A549 (cell line): ENCODE measurements around the gene TCF7L1.

Experiments
- CBX8 ChIP-seq: fragments of 200-600 bp; sonication (generic); IDR thresholded peaks from 2 replicates; pipeline ENCODE4 v1.6.1; 2016
- CHD2 ChIP-seq: fragments of 150-350 bp; IDR thresholded peaks from 2 replicates; pipeline ENCODE4 v1.6.1; 2014; ENCODE audit warnings: low read length; ENCODE audit not compliant: partially characterized antibody
- EP300 ChIP-seq, 2 experiments: fragments of >200 bp; sonication (Bioruptor Twin); formaldehyde crosslinking; IDR thresholded peaks; 2 replicates in 1 of 2; 3 replicates in 1 of 2; pipeline ENCODE4 v1.6.1; 2016 to 2017
- KDM5A ChIP-seq: fragments of 200-600 bp; sonication (generic); IDR thresholded peaks from 2 replicates; pipeline ENCODE4 v1.6.1; 2016; ENCODE audit warnings: antibody characterized with exemption, mild to moderate bottlenecking
- POLR2A ChIP-seq: IDR thresholded peaks from 2 replicates; pipeline ENCODE4 v1.6.1; 2012; ENCODE audit warnings: mild to moderate bottlenecking, low read length
- POLR2AphosphoS2 ChIP-seq: conservative IDR thresholded peaks from 2 replicates; pipeline ENCODE4 v1.6.1; 2012; ENCODE audit warnings: low read length, improper control_type of control experiment, inconsistent platforms
- RAD21 ChIP-seq, 2 experiments: fragments of >200 bp in 1 of 2; sonication (Bioruptor Twin) in 1 of 2; formaldehyde crosslinking in 1 of 2; IDR thresholded peaks in 1 of 2; conservative IDR thresholded peaks in 1 of 2; 2 replicates in 1 of 2; 3 replicates in 1 of 2; pipeline ENCODE4 v1.6.1; 2012 to 2018; ENCODE audit warnings: inconsistent platforms in 1 of 2
- TF ChIP-seq, protein P1 (sequence below): fragments of >200 bp; sonication (Bioruptor Twin); formaldehyde crosslinking; IDR thresholded peaks from 3 replicates; pipeline ENCODE4 v1.5.1; 2016
- TF ChIP-seq, protein P2 (sequence below): fragments of 450-650 bp; IDR thresholded peaks from 2 replicates; pipeline ENCODE4 v1.6.1; 2014; ENCODE audit warnings: antibody characterized with exemption
- TF ChIP-seq, protein P3 (sequence below): fragments of 200-600 bp; sonication (generic); IDR thresholded peaks from 2 replicates; pipeline ENCODE4 v1.6.1; 2016; ENCODE audit warnings: antibody characterized with exemption, mild to moderate bottlenecking, moderate library complexity

DNA sequence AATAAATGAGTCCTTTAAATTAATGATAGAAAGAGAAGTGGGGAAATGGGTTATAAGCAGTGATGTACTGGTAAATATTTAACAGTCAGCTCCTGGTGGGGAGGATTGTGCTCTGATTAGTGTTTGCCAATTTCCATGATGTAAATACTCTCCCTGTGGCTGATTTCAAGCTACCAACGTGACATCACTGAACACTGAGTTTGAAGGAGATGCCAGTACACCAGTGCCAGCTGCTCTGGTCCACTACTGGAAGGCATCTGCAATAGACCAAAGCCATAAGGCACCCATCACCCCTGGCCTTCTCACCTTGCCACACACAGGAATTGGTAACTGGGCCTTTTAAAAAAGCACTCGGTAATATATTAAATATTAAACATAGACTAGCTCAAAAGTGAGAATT, 116.9 kb downstream of the TCF7L1 start:
- TF ChIP-seq, protein P1, sequence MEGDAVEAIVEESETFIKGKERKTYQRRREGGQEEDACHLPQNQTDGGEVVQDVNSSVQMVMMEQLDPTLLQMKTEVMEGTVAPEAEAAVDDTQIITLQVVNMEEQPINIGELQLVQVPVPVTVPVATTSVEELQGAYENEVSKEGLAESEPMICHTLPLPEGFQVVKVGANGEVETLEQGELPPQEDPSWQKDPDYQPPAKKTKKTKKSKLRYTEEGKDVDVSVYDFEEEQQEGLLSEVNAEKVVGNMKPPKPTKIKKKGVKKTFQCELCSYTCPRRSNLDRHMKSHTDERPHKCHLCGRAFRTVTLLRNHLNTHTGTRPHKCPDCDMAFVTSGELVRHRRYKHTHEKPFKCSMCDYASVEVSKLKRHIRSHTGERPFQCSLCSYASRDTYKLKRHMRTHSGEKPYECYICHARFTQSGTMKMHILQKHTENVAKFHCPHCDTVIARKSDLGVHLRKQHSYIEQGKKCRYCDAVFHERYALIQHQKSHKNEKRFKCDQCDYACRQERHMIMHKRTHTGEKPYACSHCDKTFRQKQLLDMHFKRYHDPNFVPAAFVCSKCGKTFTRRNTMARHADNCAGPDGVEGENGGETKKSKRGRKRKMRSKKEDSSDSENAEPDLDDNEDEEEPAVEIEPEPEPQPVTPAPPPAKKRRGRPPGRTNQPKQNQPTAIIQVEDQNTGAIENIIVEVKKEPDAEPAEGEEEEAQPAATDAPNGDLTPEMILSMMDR, result no peak
- no peak for TF ChIP-seq EP300 (IDR thresholded peaks at IDR 0.05)
- no peak for TF ChIP-seq POLR2A
- no peak for TF ChIP-seq KDM5A
- TF ChIP-seq, protein P2, sequence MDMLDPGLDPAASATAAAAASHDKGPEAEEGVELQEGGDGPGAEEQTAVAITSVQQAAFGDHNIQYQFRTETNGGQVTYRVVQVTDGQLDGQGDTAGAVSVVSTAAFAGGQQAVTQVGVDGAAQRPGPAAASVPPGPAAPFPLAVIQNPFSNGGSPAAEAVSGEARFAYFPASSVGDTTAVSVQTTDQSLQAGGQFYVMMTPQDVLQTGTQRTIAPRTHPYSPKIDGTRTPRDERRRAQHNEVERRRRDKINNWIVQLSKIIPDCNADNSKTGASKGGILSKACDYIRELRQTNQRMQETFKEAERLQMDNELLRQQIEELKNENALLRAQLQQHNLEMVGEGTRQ, result no peak
- TF ChIP-seq POLR2AphosphoS2, result no peak
- no peak for TF ChIP-seq RAD21 (conservative IDR thresholded peaks at IDR 0.05 in 1 of 2, IDR thresholded peaks at IDR 0.05 in 1 of 2)
- TF ChIP-seq CBX8, result no peak
- TF ChIP-seq, protein P3, sequence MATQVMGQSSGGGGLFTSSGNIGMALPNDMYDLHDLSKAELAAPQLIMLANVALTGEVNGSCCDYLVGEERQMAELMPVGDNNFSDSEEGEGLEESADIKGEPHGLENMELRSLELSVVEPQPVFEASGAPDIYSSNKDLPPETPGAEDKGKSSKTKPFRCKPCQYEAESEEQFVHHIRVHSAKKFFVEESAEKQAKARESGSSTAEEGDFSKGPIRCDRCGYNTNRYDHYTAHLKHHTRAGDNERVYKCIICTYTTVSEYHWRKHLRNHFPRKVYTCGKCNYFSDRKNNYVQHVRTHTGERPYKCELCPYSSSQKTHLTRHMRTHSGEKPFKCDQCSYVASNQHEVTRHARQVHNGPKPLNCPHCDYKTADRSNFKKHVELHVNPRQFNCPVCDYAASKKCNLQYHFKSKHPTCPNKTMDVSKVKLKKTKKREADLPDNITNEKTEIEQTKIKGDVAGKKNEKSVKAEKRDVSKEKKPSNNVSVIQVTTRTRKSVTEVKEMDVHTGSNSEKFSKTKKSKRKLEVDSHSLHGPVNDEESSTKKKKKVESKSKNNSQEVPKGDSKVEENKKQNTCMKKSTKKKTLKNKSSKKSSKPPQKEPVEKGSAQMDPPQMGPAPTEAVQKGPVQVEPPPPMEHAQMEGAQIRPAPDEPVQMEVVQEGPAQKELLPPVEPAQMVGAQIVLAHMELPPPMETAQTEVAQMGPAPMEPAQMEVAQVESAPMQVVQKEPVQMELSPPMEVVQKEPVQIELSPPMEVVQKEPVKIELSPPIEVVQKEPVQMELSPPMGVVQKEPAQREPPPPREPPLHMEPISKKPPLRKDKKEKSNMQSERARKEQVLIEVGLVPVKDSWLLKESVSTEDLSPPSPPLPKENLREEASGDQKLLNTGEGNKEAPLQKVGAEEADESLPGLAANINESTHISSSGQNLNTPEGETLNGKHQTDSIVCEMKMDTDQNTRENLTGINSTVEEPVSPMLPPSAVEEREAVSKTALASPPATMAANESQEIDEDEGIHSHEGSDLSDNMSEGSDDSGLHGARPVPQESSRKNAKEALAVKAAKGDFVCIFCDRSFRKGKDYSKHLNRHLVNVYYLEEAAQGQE, result no peak
- TF ChIP-seq CHD2, result no peak
